ENCODE data around the gene NAT9.

GRCh38 chr17:74769856-74770497 is 6.2 kb downstream of the NAT9 start:
- no peak for TF ChIP-seq TAF1 (IDR thresholded peaks at IDR 0.05; ENCODE audit: low read depth, low read length)
- no peak for TF ChIP-seq POLR2A (IDR thresholded peaks at IDR 0.05; ENCODE audit: low read depth, low read length)
- 0 out of 2 replicates have a peak, but pooled peaks have one; percentile 30 for TF ChIP-seq POLR2AphosphoS5 (IDR thresholded peaks at IDR 0.05; ENCODE audit: low read depth, low read length)
- no peak for TF ChIP-seq SPI1 (IDR thresholded peaks at IDR 0.05; ENCODE audit: low read depth, low read length)
- TF ChIP-seq PAX5 (IDR thresholded peaks at IDR 0.05; ENCODE audit: insufficient read depth, low read length, severe bottlenecking) = no peak

All from GM12891 (cell line).